GM12875 (cell line): Measurements from ENCODE around the gene FOXN3.

Experiments
- H3K4me3 ChIP-seq: one replicate; pipeline ENCODE4 v1.5.1; 2011; ENCODE audit warnings: low read depth, low read length, control low read depth
- CTCF ChIP-seq: IDR thresholded peaks from 2 replicates; pipeline ENCODE4 v1.5.1; 2011; ENCODE audit warnings: low read depth, mild to moderate bottlenecking, control low read depth, inconsistent platforms, low read length, moderate library complexity, borderline replicate concordance; ENCODE audit not compliant: insufficient read depth

Gene FOXN3

GRCh38 chr14:89138846-89139245 is 278.2 kb downstream of the FOXN3 start:
- H3K4me3 ChIP-seq = no peak overlapping the region
- TF ChIP-seq CTCF = no peak

- no peak overlapping the region for H3K4me3 ChIP-seq
- TF ChIP-seq CTCF = no peak
These were observed 279.4 kb downstream of the FOXN3 start for GRCh38 chr14:89137526-89138163.

GRCh38 chr14:89136587-89136986 is 280.4 kb downstream of the FOXN3 start:
- no peak overlapping the region for H3K4me3 ChIP-seq
- no peak for TF ChIP-seq CTCF

GRCh38 chr14:89134640-89135039 is 282.4 kb downstream of the FOXN3 start:
- H3K4me3 ChIP-seq = no peak overlapping the region
- TF ChIP-seq CTCF = no peak

GRCh38 chr14:89131004-89131750 is 285.9 kb downstream of the FOXN3 start:
- H3K4me3 ChIP-seq = no peak overlapping the region
- TF ChIP-seq CTCF = no peak

- no peak for TF ChIP-seq CTCF
- no peak overlapping the region for H3K4me3 ChIP-seq
These were observed 287.5 kb downstream of the FOXN3 start for GRCh38 chr14:89129570-89129969.

- H3K4me3 ChIP-seq = no peak overlapping the region
- TF ChIP-seq CTCF = no peak
These were observed 288.6 kb downstream of the FOXN3 start for GRCh38 chr14:89128311-89129026.
